Stimulated activated naive CD4-positive, alpha-beta T cell (primary cell): ENCODE results near the gene MORC3.
"Not testable (repeated sequence)": the region's sequence is repeated elsewhere in the genome, so short reads cannot be mapped to it uniquely, and the experiment has no call there.

Experiments used
- DNase-seq, 6 experiments: peaks; one replicate each; lab custom pipeline; 2025; lab: John Stamatoyannopoulos, UW

The MORC3 gene, protein sequence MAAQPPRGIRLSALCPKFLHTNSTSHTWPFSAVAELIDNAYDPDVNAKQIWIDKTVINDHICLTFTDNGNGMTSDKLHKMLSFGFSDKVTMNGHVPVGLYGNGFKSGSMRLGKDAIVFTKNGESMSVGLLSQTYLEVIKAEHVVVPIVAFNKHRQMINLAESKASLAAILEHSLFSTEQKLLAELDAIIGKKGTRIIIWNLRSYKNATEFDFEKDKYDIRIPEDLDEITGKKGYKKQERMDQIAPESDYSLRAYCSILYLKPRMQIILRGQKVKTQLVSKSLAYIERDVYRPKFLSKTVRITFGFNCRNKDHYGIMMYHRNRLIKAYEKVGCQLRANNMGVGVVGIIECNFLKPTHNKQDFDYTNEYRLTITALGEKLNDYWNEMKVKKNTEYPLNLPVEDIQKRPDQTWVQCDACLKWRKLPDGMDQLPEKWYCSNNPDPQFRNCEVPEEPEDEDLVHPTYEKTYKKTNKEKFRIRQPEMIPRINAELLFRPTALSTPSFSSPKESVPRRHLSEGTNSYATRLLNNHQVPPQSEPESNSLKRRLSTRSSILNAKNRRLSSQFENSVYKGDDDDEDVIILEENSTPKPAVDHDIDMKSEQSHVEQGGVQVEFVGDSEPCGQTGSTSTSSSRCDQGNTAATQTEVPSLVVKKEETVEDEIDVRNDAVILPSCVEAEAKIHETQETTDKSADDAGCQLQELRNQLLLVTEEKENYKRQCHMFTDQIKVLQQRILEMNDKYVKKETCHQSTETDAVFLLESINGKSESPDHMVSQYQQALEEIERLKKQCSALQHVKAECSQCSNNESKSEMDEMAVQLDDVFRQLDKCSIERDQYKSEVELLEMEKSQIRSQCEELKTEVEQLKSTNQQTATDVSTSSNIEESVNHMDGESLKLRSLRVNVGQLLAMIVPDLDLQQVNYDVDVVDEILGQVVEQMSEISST

DNA sequence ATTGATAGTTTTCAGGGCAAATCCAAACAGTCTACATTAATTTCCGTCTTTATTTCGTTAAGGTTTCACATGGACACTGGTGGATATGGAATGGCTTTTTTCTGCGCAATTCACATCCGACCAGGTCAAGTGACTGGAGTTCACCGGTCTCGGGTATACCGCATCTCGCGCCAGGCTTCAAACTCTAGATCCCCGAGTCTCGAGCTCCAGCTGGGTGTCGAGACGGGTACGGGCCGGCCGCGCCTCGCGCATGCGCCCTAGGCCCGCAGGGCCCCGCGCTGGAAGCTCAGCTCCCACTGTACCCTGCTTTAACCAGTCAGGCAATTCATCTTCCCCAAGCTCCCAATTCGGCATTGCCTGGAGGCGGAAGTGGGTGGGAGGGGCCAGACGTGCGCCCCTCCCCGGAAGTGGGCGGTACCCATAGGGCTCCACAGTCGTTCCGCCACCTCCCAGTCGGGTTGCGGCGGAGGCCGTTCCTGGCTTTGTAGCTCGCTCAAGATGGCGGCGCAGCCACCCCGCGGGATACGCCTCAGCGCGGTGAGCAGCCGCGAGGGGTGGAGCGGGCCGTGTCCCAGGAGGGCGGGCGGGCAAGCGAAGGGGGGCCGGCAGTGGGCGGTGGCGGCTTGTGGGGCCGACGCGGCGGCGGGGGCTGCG is at the start of gene MORC3:
Gene MORC3, plus strand, starts transcription at position 431 of the 654 bp plus-strand sequence. Its CDS starts 68 bp downstream, at position 499.
- peak; percentile 95 to 98 (median 97) for DNase-seq

DNA sequence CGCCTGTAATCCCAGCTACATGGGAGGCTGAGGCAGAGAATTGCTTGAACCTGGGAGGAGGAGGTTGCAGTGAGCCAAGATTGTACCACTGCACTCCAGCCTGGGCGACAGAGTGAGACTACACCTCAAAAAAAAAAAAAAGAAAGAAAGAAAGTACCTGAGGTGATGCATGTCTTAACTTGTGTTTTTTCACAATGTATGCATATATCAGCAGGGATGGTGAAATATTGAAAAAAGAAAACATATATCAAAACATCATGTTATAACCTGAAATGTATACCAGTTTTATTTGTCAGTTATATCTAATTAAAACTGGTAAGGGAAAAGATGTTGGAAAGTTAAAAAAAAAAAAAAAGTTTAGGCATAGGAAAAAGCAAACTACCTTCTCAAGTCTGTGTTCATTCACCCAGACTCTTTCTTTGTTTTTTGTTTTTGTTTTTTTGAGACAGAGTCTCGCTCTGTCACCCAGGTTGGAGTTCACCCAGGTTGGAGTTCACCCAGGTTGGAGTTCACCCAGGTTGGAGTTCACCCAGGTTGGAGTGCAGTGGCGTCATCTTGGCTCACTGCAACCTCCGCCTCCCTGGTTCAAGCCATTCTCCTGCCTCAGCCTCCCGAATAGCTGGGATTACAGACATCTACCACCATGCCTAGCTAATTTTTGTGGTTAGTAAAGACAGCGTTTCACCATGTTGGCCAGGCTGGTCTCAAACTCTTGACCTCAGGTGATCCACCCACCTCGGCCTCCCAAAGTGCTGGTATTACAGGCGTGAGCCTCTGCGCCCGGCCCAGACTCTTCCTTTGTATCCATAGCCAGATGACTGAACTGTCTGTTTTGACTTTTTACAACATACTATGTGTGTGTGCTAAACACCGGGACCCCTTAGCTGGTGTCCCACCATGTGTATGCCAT is 49.0 kb upstream of the MORC3 start:
- DNase-seq, result not testable (repeated sequence)

DNA sequence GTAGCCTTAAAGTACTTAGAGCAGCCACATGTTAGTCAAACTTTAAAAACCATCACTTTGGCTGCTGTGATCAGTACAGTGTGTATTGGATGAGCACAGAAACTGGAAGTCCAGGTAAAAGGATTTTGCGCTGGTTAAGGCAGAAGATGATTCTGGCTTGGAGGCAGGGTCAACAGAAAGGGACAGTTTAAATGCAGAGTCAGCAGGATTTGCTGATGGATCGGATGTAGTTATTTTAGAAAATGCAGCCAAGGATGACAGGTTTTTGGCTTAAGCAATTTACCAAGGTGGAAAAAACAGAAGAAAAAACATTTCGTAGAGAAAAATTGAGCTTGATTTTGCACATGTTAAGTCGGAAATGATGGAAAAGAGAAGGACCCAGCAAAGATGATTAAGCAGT is 45.9 kb upstream of the MORC3 start:
- no peak for DNase-seq

DNA sequence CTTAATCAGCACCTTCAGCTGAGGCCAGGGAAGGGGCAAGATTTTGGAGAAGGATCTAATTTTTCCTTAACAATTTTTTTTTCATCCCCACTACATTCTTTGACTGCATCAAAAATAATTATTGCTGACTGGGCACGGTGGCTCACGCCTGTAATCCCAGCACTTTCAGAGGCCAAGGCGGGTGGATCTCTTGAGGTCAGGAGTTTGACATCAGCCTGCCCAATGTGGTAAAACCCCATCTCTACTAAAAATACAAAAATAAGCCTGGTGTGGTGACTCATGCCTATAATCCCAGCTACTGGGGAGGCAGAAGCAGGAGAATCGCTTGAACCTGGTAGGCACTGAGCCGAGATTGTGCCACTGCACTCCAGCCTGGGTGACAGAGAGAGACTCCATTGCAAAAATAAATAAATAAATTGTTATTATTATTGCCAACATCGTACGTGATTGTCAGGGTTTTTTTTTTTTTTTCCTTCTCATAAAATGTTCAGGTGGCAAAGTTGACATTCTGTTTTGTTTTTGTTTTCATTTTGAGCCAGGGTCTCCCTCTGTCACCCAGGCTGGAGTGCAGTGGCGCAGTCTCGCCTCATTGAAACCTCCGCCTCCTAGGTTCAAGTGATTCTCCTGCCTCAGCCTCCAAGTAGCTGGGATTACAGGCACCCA is 37.3 kb upstream of the MORC3 start:
- no peak for DNase-seq

DNA sequence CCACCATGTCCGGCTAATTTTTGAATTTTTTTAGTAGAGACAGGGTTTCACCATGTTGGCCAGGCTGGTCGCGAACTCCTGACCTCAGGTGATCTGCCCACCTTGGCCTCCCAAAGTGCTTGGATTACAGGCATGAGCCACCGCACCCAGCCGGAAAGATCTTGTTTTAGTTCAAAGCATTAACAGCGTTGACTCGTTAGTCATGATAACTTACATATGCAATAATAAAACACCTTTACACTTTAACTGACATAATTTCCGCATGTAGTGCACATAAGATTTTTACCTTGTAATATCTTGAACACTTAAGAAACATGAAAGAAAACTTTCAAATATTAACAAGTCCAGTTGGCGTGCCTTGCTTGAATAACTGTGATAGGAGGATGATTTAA is 36.8 kb upstream of the MORC3 start:
- not testable (repeated sequence) for DNase-seq

DNA sequence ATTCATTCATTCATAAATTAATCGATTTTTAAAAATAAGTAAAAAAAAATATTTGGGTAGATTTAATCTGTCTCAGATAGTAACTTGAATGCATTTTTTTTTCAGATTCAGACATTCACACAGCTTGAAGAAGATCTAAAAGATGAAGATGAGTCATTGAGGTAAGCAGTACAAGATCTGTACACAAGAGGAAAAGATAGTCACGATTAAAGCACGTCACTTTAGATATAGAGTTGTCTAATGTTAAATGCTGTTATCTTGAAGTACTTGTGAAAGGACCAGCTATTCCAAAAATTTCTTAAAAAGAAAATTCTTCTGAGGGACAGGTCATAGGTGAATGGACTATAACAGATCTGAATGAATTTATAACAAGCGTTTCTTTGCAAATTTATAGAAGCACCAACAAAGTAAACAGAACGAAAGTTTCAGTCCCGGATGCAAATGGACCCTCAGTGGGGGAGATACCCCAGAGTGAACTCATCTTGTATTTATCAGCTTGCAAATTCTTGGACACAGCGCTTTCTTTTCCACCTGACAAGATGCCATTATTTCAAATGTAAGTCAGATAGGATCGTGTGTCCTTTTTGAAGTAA is 31.2 kb upstream of the MORC3 start:
- peak in 3 of 6 experiments; percentile 62 to 80 (median 70) for DNase-seq

DNA sequence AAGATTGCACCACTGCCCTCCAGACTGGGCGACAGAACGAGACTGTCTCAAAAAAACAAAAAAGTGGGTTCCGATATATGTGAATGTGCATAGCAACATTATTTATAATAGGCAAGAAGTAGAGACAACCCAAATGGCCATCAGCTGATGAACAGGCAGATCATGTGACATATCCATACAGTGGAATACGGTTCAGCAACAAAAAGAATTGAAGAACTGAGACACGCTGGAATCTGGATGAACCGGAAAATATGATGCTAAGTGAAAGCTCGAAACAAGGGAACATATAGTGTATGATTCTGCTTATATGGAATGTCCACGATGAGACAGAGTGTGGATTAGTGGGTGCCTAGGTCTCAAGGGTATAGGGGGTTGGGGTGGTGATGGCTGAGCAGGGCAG is 28.5 kb upstream of the MORC3 start:
- DNase-seq, result no peak

DNA sequence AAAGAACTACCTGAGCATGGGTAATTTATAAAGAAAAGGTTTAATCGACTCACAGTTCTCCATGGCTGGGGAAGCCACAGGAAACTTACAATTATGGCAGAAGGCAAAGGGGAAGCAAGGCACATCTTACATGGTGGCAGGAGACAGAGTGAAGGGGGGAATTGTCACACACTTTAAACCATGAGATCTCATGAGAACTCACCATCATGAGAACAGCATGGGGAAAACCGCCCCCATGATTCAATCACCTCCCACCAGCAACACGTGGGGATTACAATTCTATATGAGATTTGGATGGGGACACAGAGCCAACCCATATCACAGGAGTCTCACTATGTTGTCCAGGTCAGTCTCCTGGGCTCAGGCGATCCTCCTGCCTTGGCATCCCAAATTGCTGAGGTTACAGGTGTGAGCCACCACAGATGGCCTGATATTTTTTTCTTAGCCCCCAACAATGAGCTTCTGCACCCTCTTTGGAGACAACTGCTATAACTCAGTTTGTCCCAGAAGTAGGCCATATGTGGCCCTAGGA is 22.5 kb upstream of the MORC3 start:
- no peak for DNase-seq

DNA sequence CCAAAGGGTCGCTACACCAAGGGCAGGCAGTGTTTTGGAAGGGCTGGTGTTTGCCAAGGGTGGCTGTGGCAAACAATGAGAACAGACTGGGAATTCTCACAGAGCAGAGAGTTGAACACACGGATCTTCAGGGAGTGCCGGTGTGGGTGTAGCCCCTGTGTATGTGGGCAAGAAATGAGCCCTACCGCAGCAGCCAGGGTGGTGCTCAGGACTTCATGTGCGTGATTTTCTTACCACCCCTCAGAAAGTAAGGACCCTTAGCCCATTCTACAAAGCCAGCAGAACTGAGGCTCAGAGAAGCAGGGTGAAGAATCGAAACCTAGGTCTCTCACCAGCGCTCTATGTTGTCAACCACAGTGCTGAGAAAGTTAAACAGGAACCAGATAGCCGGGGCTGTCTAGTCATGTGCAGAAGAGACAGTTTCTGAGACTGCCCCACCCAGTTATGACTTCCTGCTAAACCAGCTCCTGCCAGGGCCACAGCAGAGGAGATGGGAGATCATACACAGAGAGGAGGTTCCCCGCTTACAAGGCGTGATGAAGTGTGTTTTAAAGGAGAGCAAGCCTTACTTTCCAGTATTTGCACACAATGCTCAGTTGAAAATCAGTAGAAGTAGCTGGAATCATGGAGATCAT is 21.9 kb upstream of the MORC3 start:
- DNase-seq, result peak; percentile 36 to 87 (median 74)

DNA sequence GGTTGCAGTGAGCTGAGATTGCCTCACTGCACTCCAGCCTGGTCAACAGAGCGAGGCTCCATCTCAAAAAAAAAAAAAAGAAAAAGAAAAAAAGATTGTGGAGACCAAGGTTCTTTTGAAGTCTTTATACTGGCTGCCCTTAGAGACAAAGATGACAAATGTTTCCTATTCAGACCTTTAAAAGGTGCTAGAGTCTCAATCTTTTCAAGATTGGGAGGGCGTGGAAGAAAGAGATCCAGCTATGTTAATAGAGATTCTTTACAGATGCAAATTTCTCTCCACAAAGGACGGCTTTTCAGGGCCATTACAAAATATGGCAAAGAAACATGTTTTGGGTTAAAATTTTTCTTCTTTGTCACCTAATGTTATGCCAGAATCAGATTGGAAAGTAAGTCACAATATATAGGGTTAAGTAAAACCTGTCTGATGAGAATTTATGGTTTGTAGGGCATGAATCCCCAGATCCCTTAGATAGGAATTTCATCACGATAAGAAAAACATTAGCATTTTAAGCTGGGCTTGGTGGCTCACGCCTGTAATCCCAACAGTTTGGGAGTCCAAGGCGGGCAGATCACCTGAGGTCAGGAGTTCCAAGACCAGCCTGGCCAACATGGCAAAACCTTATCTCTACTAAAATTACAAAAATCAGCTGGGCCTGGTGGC is 13.0 kb upstream of the MORC3 start:
- DNase-seq, result no peak

DNA sequence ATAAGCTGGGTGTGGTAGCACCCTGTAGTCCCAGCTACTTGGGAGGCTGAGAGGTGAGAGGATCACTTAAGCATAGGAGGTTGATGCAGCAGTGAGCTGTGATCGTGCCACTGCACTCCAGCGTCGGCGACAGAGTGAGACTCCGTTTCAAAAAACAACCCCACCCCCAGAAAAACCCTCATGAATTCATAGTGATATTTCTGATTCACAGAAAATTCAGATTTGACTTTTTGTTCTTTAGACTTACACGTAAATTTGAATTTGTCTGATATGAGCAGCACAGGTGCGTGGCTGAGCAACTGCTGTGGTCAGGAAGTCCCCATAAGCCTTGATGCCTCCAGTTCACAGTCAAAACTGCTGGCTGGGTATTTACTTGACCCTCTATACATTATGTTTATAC is 10.0 kb upstream of the MORC3 start:
- no peak for DNase-seq

DNA sequence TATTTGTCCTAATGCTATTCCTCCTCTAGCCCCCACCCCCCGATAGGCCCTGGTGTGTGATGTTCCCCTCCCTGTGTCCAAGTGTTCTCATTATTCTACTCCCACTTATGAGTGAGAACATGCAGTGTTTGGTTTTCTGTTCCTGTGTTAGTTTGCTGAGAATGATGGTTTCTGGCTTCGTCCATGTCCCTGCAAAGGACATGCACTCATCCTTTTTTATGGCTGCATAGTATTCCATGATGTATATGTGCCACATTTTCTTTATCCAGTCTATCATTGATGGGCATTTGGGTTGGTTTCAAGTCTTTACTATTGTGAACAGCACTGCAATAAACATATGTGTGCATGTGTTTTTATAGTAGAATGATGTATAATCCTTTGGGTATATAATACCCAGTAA is 6.6 kb upstream of the MORC3 start:
- DNase-seq, result not testable (repeated sequence)

DNA sequence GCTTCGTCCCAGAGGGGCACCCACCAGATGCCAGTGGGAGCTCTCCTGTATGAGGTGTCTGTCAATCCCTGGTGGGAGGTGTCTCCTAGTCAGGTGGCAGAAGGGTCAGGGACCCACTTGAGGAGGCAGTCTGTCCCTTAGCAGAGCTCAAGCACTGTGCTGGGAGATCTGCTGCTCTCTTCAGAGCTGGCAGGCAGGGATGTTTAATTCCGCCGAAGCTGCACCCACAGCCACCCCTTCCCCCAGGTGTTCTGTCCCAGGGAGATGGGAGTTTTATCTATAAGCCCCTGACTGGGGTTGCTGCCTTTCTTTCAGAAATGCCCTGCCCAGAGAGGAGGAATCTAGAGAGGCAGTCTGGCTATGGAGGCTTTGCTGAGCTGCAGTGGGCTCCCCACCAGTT is 4.0 kb upstream of the MORC3 start:
- not testable (repeated sequence) for DNase-seq

DNA sequence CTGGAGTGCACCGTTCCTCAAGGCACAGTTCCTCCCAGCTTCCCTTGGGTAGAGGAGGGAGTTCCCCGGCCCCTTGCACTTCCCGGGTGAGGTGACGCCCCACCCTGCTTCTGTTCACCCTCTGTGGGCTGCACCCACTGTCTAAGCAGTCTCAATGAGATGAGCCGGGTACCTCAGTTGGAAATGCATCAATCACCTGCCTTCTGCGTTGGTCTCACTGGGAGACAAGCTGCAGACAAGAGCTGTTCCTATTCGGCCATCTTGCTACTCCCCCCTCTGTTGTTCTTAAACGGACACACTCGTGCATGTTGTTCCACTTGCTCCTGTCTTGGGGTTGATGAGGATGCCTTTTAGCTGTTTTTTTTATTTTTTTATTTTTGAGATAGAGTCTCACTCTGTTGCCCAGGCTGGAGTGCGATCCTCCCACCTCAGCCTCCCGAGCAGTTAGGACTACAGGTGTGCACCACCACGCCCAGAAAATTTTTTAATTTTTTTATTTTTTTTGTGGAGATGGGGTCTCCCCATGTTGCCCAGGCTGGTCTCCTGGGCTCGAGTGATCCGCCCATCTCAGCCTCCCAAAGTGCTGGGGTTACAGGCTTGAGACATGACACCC is 3.0 kb upstream of the MORC3 start:
- DNase-seq, result no peak

DNA sequence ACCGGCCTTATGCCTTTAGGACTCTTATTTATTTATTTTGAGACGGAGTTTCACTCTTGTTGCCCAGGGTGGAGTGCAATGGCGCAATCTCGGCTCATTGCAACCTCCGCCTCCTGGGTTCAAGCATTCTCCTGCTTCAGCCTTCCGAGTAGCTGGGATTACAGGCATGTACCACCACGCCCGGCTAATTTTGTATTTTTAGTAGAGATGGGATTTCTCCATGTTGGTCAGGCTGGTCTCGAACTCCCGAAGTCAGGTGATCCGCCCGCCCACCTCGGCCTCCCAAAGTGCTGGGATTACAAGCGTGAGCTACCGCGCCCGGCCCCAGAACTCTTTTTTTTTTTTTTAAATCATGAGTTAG is 611 bp upstream of the MORC3 start:
- DNase-seq, result not testable (repeated sequence)

DNA sequence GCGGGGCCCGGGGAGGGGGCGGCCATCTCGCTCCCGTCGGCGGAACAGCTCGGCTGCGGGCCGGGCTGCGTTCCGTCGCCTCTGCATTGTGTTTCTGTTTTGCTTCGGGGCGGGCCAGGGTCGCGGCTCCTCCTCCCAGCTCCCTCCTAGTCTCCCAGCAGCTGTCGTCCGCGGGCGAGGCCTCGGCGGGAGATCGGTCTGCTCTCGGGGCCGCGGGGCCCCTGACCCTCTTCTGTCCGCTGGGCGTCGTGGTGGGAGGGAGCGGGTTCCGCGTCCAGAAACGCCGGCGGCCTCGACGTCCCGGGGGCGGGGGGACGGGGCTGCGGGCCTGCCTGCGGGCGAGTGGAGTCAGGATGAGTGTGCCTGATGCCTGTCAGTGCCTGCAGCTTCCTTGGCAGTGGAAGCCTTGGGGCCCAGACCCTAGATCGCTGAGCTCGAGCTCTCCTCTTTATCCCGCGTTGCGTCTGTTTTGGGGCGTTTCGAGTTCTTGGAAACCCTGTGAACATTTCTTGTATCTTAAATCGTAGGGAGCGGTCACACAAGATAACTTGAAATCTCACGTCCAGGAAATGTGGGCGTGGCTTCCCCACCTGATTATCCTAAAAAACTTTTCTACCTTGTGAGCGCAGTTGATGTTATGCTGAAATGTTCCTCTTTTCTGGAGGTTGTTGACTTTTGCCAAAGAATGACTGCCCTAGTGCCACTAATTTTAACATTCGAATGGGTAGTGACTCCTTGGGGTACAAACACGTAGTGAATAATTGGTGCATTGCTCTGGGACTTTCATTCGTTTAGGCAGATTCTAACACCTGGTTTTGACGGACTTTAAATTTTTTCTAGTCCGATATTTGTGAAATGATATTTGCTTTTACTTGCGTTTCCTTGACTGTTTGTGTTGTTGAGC is 676 bp downstream of the MORC3 start:
- DNase-seq, result peak in 4 of 6 experiments; percentile 54 to 92 (median 56)

DNA sequence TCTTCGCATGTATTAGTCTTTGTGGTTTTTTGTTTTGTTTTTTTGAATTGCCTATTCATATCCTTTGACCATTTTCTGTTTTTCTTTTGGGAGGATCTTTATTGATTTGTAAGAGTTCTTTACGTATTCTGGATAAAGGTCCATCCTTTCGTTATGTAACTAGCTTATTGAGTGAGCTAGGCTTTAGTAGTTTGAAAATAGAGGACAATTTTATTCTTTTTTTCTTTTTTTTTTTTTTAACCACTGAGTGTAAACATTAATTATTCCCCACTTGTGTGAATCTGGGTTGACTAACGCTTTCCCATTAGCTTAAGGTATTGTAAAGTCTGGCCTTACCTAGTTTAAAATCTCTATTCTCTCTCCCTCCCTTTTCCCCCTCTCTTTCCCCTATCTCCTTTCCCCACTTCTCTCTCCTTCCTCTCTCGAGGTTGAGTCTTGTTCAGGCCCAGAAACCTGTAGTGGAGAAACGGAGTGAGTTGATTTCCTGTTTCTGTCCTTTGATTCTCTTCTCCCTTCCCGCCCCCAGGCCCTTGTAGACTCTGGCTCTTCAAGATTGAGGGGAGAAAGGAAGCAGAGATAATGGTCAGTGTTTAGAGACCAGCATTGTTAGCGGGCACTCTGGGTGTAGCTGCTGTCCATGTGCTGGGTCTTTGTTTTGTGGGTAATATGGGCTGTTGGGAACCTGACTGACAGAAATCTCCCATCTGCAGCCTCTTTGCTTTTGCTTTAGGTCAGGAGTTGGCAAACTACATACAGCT is 1.5 kb downstream of the MORC3 start:
- peak in 2 of 6 experiments; percentile 14 to 19 for DNase-seq
